ENCODE measurements around the gene MRPL11. TPM values are rescaled to one million over a fixed set of nuclear protein-coding genes. Genes with fewer than 3 reads are reported as not detected.

Gene MRPL11
- total RNA-seq, 1 experiment from 2014 or later, result 105 TPM

DNA sequence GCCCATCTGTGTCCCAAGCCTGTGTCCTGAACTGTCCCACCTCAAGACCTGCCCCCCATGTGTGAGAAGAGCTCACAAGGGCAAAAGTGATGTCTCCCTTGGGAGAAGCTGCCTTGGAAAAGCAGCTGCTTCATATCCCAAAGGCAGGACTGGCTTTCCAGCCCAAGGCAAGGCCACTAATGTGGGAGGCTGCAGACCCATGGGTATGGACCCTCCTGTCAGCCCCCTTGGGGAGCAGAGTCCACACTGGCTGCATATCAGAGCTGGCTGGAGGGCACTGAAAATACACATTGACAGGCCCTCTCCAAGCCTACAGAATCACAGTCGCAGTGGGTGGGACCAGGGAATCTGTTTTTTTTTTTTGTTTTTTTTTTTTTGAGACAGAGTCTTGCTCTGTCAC, 30.8 kb upstream of the MRPL11 start:
- no peak overlapping the region for H2BK5ac ChIP-seq (ENCODE audit: insufficient read length, low read length)
- no peaks in the 10 kb centered on the region for H4K20me1 ChIP-seq (ENCODE audit: control insufficient read depth, insufficient read depth, insufficient read length)
- no peaks in the 10 kb centered on the region for H3K79me1 ChIP-seq (ENCODE audit: insufficient read depth, low read depth, low read length, poor library complexity, severe bottlenecking)
- no peak overlapping the region for H2BK20ac ChIP-seq (ENCODE audit: low read depth, low read length, poor library complexity, severe bottlenecking)
- no peak overlapping the region for H3K14ac ChIP-seq (ENCODE audit: insufficient read depth, low read length)
- no peak overlapping the region for H2BK120ac ChIP-seq (ENCODE audit: low read depth, low read length, poor library complexity, severe bottlenecking)
- TF ChIP-seq, protein P1, sequence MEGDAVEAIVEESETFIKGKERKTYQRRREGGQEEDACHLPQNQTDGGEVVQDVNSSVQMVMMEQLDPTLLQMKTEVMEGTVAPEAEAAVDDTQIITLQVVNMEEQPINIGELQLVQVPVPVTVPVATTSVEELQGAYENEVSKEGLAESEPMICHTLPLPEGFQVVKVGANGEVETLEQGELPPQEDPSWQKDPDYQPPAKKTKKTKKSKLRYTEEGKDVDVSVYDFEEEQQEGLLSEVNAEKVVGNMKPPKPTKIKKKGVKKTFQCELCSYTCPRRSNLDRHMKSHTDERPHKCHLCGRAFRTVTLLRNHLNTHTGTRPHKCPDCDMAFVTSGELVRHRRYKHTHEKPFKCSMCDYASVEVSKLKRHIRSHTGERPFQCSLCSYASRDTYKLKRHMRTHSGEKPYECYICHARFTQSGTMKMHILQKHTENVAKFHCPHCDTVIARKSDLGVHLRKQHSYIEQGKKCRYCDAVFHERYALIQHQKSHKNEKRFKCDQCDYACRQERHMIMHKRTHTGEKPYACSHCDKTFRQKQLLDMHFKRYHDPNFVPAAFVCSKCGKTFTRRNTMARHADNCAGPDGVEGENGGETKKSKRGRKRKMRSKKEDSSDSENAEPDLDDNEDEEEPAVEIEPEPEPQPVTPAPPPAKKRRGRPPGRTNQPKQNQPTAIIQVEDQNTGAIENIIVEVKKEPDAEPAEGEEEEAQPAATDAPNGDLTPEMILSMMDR (conservative IDR thresholded peaks at IDR 0.05), result no peak
- no peak overlapping the region for H3K27ac ChIP-seq (ENCODE audit: insufficient read length, low read depth, low read length)
- no CpG with 5 or more reads among the region's 1 CpG for WGBS (ENCODE audit: extremely low coverage, insufficient read length, low lambda C conversion rate)
- H4K8ac ChIP-seq (replicated peaks; ENCODE audit: insufficient read length, low read depth, low read length), result no peak overlapping the region
- no peaks in the 10 kb centered on the region for H3K27me3 ChIP-seq (ENCODE audit: insufficient read depth, low read length)
- H3K9me3 ChIP-seq (ENCODE audit: control insufficient read depth, low read depth, low read length), result no peaks in the 10 kb centered on the region
- no peak overlapping the region for H2AK5ac ChIP-seq (ENCODE audit: insufficient read length, low read length)
- H3K27me3 Mint-ChIP-seq (ENCODE audit: low read depth), result peaks cover 6% of the 10 kb centered on the region
- no peak overlapping the region for H3K23ac ChIP-seq (ENCODE audit: insufficient read length, low read depth, low read length)
- H3K79me2 ChIP-seq (ENCODE audit: insufficient read depth, low read length), result no peaks in the 10 kb centered on the region
- no peak overlapping the region for H3K4ac ChIP-seq (ENCODE audit: low read depth, low read length)
- no peak overlapping the region for H2BK12ac ChIP-seq (ENCODE audit: insufficient read length, low read depth, low read length)
- H2BK15ac ChIP-seq (ENCODE audit: low read depth, low read length), result no peak overlapping the region
- DNase-seq, result no peak
- no peak overlapping the region for H3K27ac Mint-ChIP-seq
- H3T11ph ChIP-seq (ENCODE audit: low read length), result no peak overlapping the region
- H3K18ac ChIP-seq (ENCODE audit: insufficient read length, low read depth, low read length), result no peak overlapping the region
- H3K9me3 Mint-ChIP-seq, result no peaks in the 10 kb centered on the region
- peaks cover 6% of the 10 kb centered on the region for H3K23me2 ChIP-seq (ENCODE audit: insufficient read length, low read depth, low read length, poor library complexity, severe bottlenecking)
- H3K9ac ChIP-seq (ENCODE audit: extremely low read depth, insufficient read length, low read length), result no peak overlapping the region
- H4K5ac ChIP-seq (ENCODE audit: insufficient read length, low read depth, low read length), result no peak overlapping the region
- peaks cover 26 to 42% of the 10 kb centered on the region in 2 experiments for H3K4me1 Mint-ChIP-seq
- no peak overlapping the region for H3K4me3 Mint-ChIP-seq
- H3K4me1 ChIP-seq (ENCODE audit: insufficient read depth, low read length), result no peaks in the 10 kb centered on the region; the same call in 1 of the 2 replicates
- H2AFZ ChIP-seq (ENCODE audit: low read length), result no peak overlapping the region
- no peak overlapping the region for H3K56ac ChIP-seq (ENCODE audit: insufficient read length, low read depth, low read length)
- peaks cover 3 to 30% (median 21%) of the 10 kb centered on the region in 3 experiments; a peak in 6 of 7 replicates for H3K36me3 Mint-ChIP-seq (ENCODE audit: insufficient read depth in 1 of 3, low read depth in 3 of 3)
- no peak overlapping the region for H4K91ac ChIP-seq (ENCODE audit: insufficient read length, low read depth, low read length)
- H3K4me2 ChIP-seq (ENCODE audit: insufficient read depth, insufficient read length, low read length), result no peak overlapping the region
